ENCODE results near the gene SCRN2.

The SCRN2 gene

DNA sequence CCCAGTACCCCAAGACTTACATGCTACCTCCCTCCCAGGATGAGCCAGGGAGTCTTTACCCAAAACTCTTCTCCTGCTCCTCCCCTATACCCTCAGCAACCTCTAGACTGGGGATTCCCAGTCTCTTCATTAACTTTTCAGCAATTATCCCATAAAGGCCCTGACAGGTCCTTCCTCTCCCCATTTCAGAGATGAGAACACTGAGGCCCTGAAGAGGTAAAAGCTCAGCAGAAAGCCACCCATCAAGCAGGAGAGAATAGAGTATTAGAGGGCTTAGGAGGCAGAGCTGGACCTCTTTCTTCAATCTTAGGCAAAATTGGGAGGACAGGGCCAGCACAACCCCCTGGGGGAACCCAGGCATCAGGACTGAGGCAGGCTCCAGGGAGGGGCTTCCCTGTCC is 15.8 kb upstream of the SCRN2 start:
- TF ChIP-seq, protein P1, sequence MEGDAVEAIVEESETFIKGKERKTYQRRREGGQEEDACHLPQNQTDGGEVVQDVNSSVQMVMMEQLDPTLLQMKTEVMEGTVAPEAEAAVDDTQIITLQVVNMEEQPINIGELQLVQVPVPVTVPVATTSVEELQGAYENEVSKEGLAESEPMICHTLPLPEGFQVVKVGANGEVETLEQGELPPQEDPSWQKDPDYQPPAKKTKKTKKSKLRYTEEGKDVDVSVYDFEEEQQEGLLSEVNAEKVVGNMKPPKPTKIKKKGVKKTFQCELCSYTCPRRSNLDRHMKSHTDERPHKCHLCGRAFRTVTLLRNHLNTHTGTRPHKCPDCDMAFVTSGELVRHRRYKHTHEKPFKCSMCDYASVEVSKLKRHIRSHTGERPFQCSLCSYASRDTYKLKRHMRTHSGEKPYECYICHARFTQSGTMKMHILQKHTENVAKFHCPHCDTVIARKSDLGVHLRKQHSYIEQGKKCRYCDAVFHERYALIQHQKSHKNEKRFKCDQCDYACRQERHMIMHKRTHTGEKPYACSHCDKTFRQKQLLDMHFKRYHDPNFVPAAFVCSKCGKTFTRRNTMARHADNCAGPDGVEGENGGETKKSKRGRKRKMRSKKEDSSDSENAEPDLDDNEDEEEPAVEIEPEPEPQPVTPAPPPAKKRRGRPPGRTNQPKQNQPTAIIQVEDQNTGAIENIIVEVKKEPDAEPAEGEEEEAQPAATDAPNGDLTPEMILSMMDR (IDR thresholded peaks at IDR 0.05; ENCODE audit: low read depth, low read length, missing control alignments) = no peak
- Histone ChIP-seq H3K27ac (no peak overlapping the region), H3K27me3 (replicated peaks) (peaks cover 30% of the 10 kb centered on the region), H3K36me3 (replicated peaks) (no peaks in the 10 kb centered on the region), H3K4me3 (ENCODE audit: low read depth, low read length) (no peak overlapping the region)
- in situ Hi-C loops (cut with HindIII; ENCODE audit: low pct_ligation_motif_present, low sequenced_read_pairs) = no loop called here
- no peak for DNase-seq

DNA sequence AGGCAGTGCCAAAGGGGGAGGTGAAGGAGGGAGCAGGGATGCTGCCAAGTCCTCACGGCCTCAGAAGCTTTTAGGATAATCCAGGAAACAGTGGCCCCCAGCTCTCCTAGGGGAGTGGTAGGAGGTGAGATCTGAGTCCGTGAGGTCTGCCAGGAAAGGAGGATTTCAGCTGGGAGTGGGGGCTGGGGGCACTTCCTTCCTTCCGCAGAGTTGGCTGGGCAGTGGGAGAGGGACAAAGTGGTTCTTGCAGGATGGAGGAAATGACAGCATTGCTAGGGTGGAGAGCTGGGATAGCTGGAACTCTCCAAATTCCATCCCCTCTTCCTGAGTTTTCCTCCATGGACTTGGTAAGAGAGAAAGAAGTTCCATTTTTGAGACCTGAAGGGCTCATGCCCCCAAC is 14.7 kb upstream of the SCRN2 start:
- H3K27me3 ChIP-seq (replicated peaks) = peaks cover 37% of the 10 kb centered on the region
- TF ChIP-seq, protein P1 (IDR thresholded peaks at IDR 0.05; ENCODE audit: low read depth, low read length, missing control alignments) = no peak
- H3K4me3 ChIP-seq (ENCODE audit: low read depth, low read length) = no peak overlapping the region
- H3K27ac ChIP-seq = no peak overlapping the region
- DNase-seq = no peak
- in situ Hi-C loops (cut with HindIII; ENCODE audit: low pct_ligation_motif_present, low sequenced_read_pairs) = no loop called here
- H3K36me3 ChIP-seq (replicated peaks) = no peaks in the 10 kb centered on the region

DNA sequence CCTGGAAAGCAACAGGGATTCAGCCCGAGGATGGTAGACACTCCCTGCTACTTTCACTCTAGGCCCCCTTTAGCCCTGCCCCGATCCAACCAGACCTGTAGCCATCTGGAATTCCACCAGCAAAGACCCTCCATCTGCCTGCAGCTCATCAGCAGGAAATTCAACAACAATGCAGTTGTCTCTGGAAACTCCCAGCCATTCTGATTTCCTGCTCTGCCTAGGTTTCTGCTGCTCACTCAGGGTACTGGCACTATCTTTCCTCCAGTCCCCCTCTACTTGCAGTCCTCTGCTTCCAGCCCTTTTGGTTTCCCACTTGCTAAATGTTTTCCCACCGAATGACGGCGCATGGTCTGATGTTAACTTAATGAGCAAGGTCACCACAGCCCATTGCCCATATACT is 12.5 kb upstream of the SCRN2 start:
- TF ChIP-seq, protein P1 (IDR thresholded peaks at IDR 0.05; ENCODE audit: low read depth, low read length, missing control alignments) = no peak
- Histone ChIP-seq H3K27ac (no peak overlapping the region), H3K27me3 (replicated peaks) (peaks cover 59% of the 10 kb centered on the region), H3K36me3 (replicated peaks) (no peaks in the 10 kb centered on the region), H3K4me3 (ENCODE audit: low read depth, low read length) (no peak overlapping the region)
- in situ Hi-C loops (cut with HindIII; ENCODE audit: low pct_ligation_motif_present, low sequenced_read_pairs) = no loop called here
- DNase-seq = no peak

DNA sequence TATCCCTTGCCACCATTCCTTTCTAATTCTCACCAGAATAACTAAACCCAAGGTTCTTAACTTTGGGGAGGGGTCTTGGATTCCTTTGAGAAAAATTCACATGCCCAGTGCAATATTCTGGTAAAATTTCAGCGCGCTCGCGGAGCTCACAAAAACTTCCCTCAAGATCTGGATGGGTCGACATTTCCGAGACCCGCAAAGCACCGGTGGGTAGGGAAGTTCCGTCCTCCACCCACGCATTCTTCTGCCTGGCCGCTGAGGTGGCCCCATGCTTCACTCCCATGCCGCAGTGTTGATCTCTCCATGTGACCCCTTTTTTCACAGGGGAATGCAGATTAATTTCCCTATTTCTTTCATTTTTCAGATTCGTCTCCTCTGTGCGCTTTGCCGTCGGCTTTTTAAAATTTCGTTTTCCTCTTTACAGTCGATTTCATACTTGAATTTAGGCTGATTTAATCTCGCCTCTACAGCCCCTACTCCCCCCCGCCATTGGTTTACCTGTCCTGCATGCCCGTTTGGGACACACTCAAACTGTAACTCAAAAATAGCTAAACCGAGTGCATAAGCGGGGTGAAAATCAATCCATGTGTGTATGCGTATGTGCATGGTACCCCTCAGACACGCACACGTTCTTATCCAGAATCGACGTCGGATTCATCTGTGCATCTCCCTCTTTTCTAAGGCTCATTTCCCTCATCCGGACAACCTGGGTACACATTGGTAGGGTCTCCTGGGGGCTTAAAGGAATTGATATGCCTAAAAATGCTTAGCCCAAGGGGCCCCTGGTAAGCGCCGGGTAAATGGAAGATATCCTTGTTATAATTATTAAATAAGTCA is 11.3 kb upstream of the SCRN2 start:
- no peak overlapping the region for H3K27ac ChIP-seq
- no peak overlapping the region for H3K4me3 ChIP-seq (ENCODE audit: low read depth, low read length)
- H3K36me3 ChIP-seq (replicated peaks) = no peaks in the 10 kb centered on the region
- TF ChIP-seq, protein P1 (IDR thresholded peaks at IDR 0.05; ENCODE audit: low read depth, low read length, missing control alignments) = no peak
- in situ Hi-C loops (cut with HindIII; ENCODE audit: low pct_ligation_motif_present, low sequenced_read_pairs) = no loop called here
- H3K27me3 ChIP-seq (replicated peaks) = peaks cover 71% of the 10 kb centered on the region
- no peak for DNase-seq

DNA sequence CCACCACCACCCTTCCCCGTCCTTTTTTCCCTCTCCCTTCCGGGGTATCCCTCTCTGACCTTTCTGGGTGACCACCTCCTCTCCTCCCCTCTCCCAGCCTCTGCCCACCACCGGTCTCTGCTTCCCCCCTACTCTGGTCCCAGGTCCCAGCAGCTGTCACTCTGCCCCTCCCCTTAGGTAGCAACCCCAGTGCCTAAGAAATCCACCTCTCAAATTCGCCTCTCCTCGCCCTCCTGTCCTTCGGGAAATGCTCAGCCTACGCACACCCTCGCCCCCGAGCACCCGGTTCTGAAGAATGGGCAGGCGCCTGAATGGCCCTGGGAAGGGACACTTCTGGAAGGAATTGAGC is 10.7 kb upstream of the SCRN2 start:
- Histone ChIP-seq H3K36me3 (replicated peaks) (no peaks in the 10 kb centered on the region), H3K4me3 (ENCODE audit: low read depth, low read length) (no peak overlapping the region), H3K27me3 (replicated peaks) (peaks cover 77% of the 10 kb centered on the region), H3K27ac (no peak overlapping the region)
- in situ Hi-C loops (cut with HindIII; ENCODE audit: low pct_ligation_motif_present, low sequenced_read_pairs) = no loop called here
- no peak for DNase-seq
- TF ChIP-seq, protein P1 (IDR thresholded peaks at IDR 0.05; ENCODE audit: low read depth, low read length, missing control alignments) = no peak

Data from brain microvascular endothelial cell (primary cell).